ENCODE measurements around the gene PFN3.
"Not testable (repeated sequence)": the region's sequence is repeated elsewhere in the genome, so short reads cannot be mapped to it uniquely, and the experiment has no call there.

Gene PFN3

DNA sequence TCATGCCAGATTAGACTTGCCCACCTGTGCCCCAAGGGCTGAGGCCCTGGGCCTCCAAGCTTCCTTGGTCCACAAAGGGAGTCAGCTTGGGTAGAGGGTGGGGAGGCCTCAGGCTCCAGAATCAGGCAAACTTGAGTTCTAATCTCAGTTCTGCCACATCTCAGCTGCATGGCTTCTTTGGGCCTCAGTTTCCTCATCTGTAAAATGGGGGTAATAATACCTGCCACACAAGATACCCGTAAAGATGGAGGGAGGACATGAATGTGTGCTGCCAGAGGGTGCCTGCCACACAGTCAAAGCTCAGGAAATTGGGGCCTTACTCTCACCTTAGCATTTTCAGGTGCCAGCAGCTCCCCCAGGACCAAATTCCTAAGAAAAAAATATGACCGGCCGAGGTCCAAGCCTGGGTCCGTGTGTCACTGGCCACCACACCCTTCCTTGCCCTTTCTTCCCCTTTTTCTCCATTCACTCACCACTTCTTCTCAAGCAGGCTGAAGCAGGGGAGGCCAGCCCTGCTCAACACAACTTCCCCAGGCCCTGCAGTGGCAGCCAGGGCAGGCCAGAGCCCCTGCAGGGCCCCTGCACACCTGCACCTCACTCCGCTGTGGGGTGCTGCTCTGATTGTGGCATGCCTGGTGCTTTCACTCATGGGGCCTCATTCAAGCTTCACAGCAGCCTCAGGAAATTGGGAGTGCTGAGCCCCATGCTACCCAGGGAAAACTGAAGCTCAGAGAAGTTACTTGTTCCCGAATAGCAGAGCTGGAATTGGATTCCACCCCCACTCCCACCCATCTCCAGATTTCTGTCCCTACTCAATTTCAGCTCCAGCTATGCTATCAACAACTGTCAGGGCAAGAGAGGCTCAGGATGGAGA, 38.8 kb downstream of the PFN3 start:
- H4K20me1 ChIP-seq (ENCODE audit: control insufficient read depth, insufficient read depth, low read depth, low read length) = no peaks in the 10 kb centered on the region
- H3K4me2 ChIP-seq (ENCODE audit: low read length) = peak overlapping the region; percentile 85
- H3K27me3 ChIP-seq (ENCODE audit: control insufficient read depth, low read length) = no peaks in the 10 kb centered on the region
- H3K79me2 ChIP-seq (ENCODE audit: control insufficient read depth, low read length) = peaks cover 19% of the 10 kb centered on the region
- H3K4me1 ChIP-seq (ENCODE audit: control insufficient read depth, low read length) = peaks cover 69% of the 10 kb centered on the region
- no peak for TF ChIP-seq EZH2phosphoT487 (IDR thresholded peaks at IDR 0.05; ENCODE audit: borderline replicate concordance, low read length)
- TF ChIP-seq, protein P1, sequence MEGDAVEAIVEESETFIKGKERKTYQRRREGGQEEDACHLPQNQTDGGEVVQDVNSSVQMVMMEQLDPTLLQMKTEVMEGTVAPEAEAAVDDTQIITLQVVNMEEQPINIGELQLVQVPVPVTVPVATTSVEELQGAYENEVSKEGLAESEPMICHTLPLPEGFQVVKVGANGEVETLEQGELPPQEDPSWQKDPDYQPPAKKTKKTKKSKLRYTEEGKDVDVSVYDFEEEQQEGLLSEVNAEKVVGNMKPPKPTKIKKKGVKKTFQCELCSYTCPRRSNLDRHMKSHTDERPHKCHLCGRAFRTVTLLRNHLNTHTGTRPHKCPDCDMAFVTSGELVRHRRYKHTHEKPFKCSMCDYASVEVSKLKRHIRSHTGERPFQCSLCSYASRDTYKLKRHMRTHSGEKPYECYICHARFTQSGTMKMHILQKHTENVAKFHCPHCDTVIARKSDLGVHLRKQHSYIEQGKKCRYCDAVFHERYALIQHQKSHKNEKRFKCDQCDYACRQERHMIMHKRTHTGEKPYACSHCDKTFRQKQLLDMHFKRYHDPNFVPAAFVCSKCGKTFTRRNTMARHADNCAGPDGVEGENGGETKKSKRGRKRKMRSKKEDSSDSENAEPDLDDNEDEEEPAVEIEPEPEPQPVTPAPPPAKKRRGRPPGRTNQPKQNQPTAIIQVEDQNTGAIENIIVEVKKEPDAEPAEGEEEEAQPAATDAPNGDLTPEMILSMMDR (IDR thresholded peaks at IDR 0.05; ENCODE audit: low read depth, low read length, poor library complexity, severe bottlenecking) = peak; percentile 15
- no peaks in the 10 kb centered on the region for H3K36me3 ChIP-seq (ENCODE audit: control insufficient read depth, low read length)
- peak overlapping the region; percentile 58 for H3K27ac ChIP-seq (ENCODE audit: low read depth, low read length)
- peaks cover 6% of the 10 kb centered on the region for H3F3A ChIP-seq (ENCODE audit: control insufficient read depth, insufficient read depth)
- no peaks in the 10 kb centered on the region for H3K9me3 ChIP-seq (ENCODE audit: control insufficient read depth, insufficient read depth, low read length)
- H3K9me2 ChIP-seq (replicated peaks; ENCODE audit: control insufficient read depth, low read length) = no peaks in the 10 kb centered on the region
- H3K4me3 ChIP-seq (ENCODE audit: low read length) = peak overlapping the region; percentile 74

DNA sequence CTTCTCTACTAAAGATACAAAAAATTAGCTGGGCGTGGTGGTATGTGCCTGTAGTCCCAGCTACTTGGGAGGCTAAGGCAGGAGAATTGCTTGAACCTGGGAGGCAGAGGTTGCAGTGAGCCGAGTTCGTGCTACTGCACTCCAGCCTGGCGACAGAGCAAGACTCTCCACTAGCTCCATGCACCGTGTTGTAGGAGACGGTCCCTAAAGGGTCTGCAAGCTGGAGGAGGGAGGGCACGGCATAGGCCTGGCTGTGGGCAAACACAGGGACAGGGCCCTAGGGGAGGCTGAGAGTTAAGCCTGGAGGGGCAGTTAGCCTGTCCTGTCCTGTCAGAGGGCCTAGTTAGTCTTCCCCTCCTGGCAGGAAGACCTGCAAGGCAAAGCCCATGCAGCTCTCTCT, 39.7 kb downstream of the PFN3 start:
- not testable (repeated sequence) for H3K27me3 ChIP-seq (ENCODE audit: control insufficient read depth, low read length); H3K36me3 ChIP-seq (ENCODE audit: control insufficient read depth, low read length); H3K9me3 ChIP-seq (ENCODE audit: control insufficient read depth, insufficient read depth, low read length); H3K27ac ChIP-seq (ENCODE audit: low read depth, low read length); H3K4me3 ChIP-seq (ENCODE audit: low read length); H3K9me2 ChIP-seq (replicated peaks; ENCODE audit: control insufficient read depth, low read length); H3K4me2 ChIP-seq (ENCODE audit: low read length); H3F3A ChIP-seq (ENCODE audit: control insufficient read depth, insufficient read depth); H4K20me1 ChIP-seq (ENCODE audit: control insufficient read depth, insufficient read depth, low read depth, low read length)
- H3K4me1 ChIP-seq (ENCODE audit: control insufficient read depth, low read length) = peaks cover 78% of the 10 kb centered on the region
- H3K79me2 ChIP-seq (ENCODE audit: control insufficient read depth, low read length) = peaks cover 19% of the 10 kb centered on the region

DNA sequence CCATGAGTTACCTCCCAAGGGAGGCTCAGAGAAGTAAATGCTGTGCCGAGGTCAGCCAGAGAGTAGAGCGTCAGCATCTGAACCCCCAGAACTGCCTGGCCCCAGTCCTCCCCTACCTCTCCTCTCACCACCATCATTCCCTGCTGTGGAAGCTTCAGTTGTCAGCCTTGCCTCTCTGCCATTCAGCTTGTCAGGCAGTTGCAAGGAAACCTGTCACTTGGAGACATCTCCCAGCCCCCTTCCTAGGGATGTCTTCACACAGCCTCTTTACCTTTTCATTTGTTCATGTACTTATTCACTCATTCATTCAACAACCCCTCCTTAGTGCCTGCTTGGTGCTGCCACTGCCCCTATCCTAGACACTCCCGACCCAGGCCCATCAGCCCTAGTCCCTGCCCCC, 40.6 kb downstream of the PFN3 start:
- no peaks in the 10 kb centered on the region for H3K9me2 ChIP-seq (replicated peaks; ENCODE audit: control insufficient read depth, low read length)
- peaks cover 8% of the 10 kb centered on the region for H3F3A ChIP-seq (ENCODE audit: control insufficient read depth, insufficient read depth)
- no peaks in the 10 kb centered on the region for H3K27me3 ChIP-seq (ENCODE audit: control insufficient read depth, low read length)
- TF ChIP-seq, protein P1 (IDR thresholded peaks at IDR 0.05; ENCODE audit: low read depth, low read length, poor library complexity, severe bottlenecking) = no peak
- TF ChIP-seq EZH2phosphoT487 (IDR thresholded peaks at IDR 0.05; ENCODE audit: borderline replicate concordance, low read length) = no peak
- H3K4me1 ChIP-seq (ENCODE audit: control insufficient read depth, low read length) = peaks cover 80% of the 10 kb centered on the region
- H4K20me1 ChIP-seq (ENCODE audit: control insufficient read depth, insufficient read depth, low read depth, low read length) = no peaks in the 10 kb centered on the region
- no peak overlapping the region for H3K4me3 ChIP-seq (ENCODE audit: low read length)
- peaks cover 19% of the 10 kb centered on the region for H3K79me2 ChIP-seq (ENCODE audit: control insufficient read depth, low read length)
- no peak overlapping the region for H3K4me2 ChIP-seq (ENCODE audit: low read length)
- no peaks in the 10 kb centered on the region for H3K36me3 ChIP-seq (ENCODE audit: control insufficient read depth, low read length)
- peaks cover 4% of the 10 kb centered on the region; the same call in 1 of the 2 replicates for H3K9me3 ChIP-seq (ENCODE audit: control insufficient read depth, insufficient read depth, low read length)
- no peak overlapping the region for H3K27ac ChIP-seq (ENCODE audit: low read depth, low read length)

DNA sequence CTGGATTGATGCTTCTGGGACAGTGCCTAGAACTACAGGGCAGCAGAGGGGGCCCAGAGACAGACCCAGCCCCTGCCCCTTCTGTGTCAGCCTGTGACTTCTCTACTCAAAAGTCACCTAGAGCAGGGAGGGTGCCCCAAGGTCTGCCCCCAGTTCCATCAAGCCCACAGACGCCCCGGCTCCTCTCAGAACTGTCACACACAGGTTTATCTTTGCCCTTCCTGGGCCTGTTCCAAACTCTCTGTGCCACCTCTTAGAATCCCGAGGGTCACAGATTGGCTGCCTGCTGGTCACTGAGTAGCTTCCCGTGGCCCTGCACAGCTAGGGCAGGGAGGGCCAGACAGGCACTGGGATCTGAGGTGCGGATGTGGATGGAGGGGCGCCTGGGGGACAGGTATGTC, 41.0 kb downstream of the PFN3 start:
- Histone ChIP-seq H4K20me1 (ENCODE audit: control insufficient read depth, insufficient read depth, low read depth, low read length) (no peaks in the 10 kb centered on the region), H3K4me1 (ENCODE audit: control insufficient read depth, low read length) (peaks cover 80% of the 10 kb centered on the region), H3K27me3 (ENCODE audit: control insufficient read depth, low read length) (no peaks in the 10 kb centered on the region), H3K9me3 (ENCODE audit: control insufficient read depth, insufficient read depth, low read length) (peaks cover 4% of the 10 kb centered on the region; the same call in 1 of the 2 replicates), H3K4me3 (ENCODE audit: low read length) (no peak overlapping the region), H3K79me2 (ENCODE audit: control insufficient read depth, low read length) (peaks cover 19% of the 10 kb centered on the region), H3K36me3 (ENCODE audit: control insufficient read depth, low read length) (no peaks in the 10 kb centered on the region), H3F3A (ENCODE audit: control insufficient read depth, insufficient read depth) (peaks cover 8% of the 10 kb centered on the region), H3K27ac (ENCODE audit: low read depth, low read length) (no peak overlapping the region), H3K4me2 (ENCODE audit: low read length) (peak overlapping the region; percentile 90), H3K9me2 (replicated peaks; ENCODE audit: control insufficient read depth, low read length) (no peaks in the 10 kb centered on the region)
- TF ChIP-seq, protein P1 (IDR thresholded peaks at IDR 0.05; ENCODE audit: low read depth, low read length, poor library complexity, severe bottlenecking) = no peak
- TF ChIP-seq EZH2phosphoT487 (IDR thresholded peaks at IDR 0.05; ENCODE audit: borderline replicate concordance, low read length) = no peak

Data from DOHH2 (cell line).